Urothelium cell line (cell line): ENCODE measurements around the gene LRRC49.

Experiments
- DNase-seq: peaks from one replicate; pipeline ENCODE4 v3.0.0; 2011; ENCODE audit warnings: low spot score, mixed read lengths
- FAIRE-seq: peaks from 2 replicates; lab custom pipeline; 2011; peaks lifted over from hg19 to GRCh38; lab: Jason Lieb, UNC

Gene LRRC49

DNA sequence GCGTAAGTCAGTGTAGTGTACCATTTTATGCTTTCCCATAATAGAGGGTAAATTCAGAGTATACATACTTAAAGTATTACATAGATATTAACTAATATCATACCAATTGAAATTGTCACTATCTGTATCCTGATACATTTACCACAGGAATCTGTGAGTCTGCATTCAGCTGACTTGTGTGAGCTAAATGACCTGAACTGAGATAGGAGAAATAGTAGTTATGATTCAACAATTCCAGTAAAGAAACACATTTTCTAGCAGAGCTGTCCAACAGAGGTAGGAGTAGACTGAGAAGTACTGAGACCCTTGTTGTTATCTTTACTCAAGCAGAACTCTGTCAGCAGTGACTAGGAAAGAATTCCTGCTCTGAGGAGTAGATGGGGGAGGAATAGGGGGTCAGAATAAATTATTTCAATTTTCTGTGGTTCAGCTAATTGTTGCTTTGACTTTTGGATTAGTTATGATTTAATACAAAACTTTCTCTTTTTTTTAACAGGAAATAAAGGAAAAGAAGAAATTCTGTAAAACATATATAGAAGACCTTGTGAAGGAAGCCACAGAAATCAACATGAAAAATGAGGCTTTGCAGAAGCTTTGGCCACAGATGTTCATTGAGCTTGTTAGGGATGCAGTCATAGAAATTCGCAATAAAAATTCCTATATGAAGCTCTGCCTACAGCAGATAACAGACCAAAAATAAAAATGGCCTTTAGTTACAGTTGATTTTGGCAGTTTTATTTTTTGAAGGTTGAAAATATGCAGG, 156.5 kb downstream of the LRRC49 start:
- FAIRE-seq (no peak), DNase-seq (peak; percentile 54)

DNA sequence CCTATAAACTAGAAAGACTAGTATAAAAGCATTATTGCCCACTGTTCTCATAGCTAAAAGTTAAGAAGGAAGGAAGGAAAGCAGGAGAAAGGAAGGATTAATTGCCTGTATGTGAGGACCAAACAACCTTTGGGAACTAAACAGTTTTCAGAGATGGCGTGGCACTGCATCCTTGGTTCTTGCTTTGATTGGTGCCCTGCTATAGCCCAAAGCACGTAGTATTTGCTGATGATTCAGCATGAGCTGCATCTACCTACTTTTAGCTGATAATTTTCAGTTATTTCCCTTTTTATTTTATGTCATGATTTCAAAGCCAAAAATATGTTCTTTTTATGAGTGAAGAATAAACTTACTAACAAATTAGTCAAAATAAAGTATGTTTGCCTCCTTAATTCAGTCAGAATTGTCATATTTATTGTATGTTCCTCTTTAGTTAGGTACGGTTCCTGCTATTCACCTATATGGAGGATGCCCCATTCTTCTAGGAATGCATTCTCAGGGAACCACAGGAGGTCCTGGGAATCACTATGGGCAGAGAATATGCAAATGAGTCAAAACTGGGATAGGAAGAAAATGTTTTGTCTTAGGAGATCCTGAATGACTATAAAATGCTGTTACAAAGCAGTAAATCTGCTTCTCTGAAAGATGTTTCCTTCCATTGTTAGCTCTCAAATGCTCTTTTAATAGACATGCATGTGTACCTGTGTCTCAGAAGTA, 157.2 kb downstream of the LRRC49 start:
- DNase-seq (no peak), FAIRE-seq (no peak)

DNA sequence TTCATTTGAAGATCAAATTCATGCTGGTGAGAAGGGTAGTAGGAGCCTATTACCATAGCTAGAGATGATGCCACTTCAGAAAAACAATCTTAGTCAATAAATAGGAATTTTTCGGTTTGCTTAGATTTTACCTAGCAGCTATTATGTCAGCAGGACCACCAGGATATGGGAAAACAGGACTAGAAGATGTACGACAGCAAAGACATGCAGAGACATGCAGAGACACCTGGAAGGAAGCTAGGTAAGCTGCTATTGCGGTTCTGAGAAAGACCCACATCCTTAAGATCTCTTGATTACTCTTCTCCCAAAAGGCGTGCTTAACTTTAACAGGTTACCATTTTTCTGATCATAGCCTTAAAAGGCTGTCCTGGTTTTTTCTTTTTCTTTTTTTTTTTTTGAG, 157.8 kb downstream of the LRRC49 start:
- DNase-seq, result no peak
- FAIRE-seq, result no peak

DNA sequence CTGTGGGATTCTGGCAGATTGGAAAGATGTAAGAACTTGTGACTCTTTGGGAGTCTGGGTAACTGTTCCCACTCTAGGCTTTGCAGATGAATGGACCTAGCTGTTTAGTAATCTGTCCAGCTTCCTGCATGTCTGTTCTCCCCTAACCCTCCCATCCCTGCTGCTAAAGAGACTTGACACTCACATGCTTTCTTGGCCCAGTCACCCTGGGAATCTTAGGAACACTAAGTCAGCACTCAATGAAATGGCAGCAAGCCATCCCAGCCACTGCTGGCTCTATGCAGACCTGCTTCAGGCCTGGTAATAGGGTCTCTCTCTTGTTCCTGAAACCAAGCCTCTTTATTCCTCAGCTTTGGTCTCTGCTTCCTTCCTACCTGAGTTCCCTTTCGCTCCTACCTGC, 158.9 kb downstream of the LRRC49 start:
- DNase-seq (no peak), FAIRE-seq (no peak)

DNA sequence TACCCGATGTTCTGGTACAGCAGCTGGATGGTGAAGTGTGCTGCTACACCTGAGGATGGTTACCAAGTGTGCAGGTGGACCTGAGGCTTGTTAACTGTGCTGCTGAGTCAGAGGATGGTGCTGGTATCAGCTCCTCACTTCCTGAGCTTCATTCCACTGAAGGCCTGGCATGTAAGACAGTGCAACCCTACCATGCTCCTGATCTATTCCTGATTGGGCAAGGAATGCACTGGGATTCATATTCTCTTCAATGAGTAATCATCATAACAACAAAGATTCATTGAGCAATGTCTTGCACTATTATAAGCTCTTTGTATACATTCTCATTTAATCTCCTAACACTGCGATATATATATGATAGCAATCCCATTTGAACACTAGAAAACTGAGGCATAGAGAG, 159.7 kb downstream of the LRRC49 start:
- FAIRE-seq (peak; percentile 83), DNase-seq (no peak)

DNA sequence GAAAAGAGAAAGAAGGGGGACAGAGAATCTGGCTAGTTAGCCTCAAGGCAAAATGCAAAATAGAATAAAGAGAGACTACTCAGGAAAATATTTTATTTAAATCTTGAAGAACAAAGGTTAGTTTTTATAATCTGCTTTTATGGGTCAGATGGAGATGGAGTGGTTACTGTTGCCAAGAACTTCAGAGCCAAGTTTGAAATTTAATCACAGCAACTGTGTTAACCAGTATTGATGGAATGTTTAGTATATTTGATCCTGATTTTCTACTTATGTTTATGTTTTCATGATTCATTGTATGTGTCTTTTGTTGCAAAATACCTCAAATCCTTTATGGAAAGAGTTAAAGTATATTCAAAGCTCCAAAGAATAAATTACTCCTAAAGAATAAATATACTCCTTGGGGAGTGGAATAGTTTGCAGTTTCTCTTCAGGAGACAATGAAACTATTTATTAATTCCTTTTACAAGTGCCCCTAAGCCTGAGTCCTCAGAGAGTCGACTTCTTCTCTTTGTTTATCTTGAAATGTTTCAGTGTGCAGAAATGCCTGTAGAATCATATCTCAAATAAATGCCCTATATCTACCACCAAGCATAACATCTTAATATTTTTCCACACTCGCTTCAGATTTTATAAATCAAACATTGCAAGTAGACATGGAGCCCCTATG, 161.8 kb downstream of the LRRC49 start:
- DNase-seq (no peak), FAIRE-seq (no peak)

DNA sequence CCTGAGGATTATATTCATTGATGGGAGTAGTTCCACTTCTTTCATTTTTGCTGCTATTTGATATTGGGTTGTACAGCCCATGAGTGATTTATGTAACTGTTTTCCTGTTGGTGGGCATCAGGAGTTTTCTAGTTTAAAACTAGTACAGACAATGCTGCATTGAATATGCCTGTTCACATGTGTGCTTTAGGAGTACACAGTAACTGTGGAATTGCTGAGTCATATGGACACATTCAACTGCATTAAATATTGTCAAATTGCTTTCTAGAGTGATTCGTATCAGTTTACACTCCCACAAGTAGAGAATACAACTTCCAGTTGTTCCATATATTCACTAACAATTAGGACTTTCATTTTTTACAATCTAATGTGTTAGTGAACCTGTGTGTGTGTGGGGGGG, 162.8 kb downstream of the LRRC49 start:
- DNase-seq, result no peak
- peak; percentile 50 for FAIRE-seq

DNA sequence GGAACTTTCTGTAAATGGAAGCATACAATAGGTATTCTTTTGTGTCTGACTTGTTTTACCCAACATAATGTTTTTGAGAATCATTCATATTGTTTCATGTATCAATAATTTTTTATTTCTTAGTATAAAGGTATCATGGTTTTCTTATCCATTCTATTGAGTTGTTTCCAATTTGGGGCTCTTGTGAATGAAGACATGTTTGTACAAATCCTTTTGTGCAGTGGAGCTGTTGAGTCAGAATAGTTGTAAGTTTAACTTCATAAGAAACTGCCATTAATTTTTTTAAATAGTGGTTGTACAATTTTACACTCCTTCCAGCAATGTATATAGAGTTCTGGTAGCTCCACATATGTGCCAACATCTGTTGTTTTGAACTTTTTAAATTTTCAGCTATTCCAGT, 163.5 kb downstream of the LRRC49 start:
- FAIRE-seq, result no peak

DNA sequence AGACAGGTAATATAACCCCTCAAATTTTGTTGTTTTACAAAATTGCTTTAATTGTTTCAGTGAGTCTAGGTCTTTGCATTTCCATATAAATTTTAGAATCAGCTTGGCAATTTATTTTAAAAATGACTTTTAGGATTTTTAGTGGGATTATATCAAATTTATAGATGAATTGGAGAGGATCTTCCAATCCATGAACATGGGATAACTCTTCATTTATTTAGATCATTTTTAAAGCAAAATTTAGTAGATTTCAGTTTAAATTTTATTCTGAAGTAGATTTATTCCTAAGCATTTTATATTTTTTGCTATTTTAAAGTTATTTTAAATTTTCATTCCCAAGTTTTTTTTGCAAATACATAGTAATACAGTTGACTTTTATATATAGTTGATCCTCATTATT, 164.5 kb downstream of the LRRC49 start:
- no peak for FAIRE-seq
- DNase-seq, result no peak

More for the DNA sequence above, 163.5 kb downstream of the LRRC49 start:
- no peak for DNase-seq

DNA sequence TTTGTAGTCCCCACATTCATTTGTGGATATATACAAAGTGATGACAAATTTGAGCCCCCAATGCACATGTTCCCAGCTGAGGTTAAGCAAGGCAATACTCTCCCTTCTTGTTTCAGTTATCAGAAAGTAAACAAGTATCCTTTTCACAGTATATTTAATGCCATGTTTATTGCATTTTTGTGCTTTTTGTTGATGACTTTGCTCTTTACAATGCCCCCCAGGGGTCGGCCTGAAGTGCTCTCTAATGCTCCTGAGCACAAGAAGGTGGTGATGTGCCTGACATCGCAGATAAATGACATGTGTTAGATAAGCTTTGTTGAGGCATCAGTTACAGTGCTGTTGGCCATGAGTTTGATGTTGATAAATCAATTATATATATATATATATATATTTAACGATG, 165.0 kb downstream of the LRRC49 start:
- peak; percentile 92 for FAIRE-seq
- no peak for DNase-seq

DNA sequence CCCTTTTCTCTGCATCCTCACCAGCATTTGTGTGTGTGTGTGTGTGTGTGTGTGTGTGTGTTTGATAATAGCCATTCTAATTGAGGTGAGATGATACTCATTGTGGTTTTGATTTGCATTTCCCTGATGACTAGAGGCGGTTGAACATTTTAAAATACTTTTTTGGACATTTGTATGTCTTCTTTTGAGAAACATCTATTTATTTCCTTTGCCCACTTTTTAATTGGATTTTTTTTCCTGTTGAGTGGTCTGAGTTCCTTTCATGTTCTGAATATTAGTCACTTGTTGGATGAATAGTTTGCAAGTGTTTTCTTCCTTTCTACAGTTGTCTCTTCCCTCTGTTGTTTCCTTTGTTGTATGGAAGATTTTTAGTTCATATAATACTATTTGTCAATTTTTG, 168.4 kb downstream of the LRRC49 start:
- FAIRE-seq (peak; percentile 50), DNase-seq (no peak)

DNA sequence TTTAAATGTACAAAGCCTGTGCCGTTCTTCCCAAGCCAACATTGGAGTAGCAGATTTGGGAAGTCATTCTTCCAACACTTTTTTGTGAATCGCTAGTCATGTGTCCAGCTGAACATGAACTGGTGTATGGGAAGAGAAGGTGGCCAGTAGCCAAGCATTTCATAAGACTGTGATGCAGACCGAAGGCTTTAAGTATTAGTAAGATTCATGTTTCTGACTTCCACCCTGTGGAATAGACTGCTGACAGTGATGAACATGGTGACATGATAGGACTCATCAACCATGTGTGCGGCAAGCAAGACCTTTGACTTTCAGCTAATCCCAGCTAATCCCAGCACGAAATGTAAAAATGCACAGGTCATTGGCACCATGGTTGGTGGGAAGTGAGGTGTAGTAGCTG, 174.4 kb downstream of the LRRC49 start:
- FAIRE-seq, result no peak
- DNase-seq, result no peak

DNA sequence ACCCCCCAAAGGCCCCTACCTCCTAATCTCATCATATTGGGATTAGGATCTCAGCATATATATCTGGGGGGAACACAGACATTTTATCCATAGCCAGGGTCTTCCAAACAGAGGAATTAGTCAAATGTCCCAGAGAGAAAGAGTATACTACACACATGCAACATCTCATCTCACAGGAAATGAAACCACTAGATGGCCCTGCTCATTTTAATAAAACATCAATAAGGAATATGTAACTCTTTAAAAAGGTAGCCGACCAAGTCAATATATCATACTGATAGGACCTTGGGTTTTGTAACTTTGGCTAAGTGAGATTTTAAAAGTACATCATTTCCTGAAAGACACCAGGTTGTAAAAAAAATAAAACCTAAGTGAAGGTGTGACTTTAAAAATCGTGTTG, 177.1 kb downstream of the LRRC49 start:
- FAIRE-seq, result no peak
- no peak for DNase-seq

DNA sequence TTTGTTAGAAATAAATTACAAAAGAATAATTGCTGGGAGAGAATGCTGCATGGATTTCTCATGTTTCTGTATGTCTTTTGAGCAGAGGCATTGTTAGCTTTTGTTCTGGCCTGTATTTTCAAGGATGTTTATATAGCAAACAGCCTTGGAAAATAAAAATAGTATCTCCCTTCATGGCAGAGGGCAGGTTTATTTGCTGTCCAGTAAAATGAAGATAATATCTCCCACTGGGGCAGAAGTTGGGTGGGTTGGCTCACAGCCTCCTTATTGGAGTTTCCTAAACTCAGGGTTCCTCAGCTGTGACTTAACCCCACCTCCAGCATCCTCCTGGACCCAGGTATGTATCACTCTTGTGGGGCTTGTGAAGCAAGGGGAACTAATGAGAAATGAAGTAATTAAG, 178.9 kb downstream of the LRRC49 start:
- no peak for DNase-seq
- FAIRE-seq, result no peak

DNA sequence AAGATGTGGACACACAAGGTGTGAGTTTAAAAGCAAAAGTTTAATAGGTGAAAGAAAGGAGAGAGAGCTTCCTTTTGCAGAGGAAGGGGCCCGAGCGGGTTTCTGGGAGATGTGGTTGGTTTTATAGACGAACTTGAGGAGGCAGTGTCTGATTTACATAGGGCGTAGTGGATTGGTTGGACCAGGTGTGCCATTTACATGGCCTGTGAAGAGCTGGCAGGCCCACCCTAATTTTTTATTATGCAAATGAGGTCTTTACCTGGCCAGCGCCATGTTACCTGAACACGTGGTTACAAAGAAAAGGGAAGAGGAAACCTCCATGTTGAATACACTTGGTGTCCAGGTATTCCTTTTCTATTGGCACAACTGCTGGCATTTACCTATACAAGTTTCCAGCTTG, 179.8 kb downstream of the LRRC49 start:
- no peak for DNase-seq
- no peak for FAIRE-seq

DNA sequence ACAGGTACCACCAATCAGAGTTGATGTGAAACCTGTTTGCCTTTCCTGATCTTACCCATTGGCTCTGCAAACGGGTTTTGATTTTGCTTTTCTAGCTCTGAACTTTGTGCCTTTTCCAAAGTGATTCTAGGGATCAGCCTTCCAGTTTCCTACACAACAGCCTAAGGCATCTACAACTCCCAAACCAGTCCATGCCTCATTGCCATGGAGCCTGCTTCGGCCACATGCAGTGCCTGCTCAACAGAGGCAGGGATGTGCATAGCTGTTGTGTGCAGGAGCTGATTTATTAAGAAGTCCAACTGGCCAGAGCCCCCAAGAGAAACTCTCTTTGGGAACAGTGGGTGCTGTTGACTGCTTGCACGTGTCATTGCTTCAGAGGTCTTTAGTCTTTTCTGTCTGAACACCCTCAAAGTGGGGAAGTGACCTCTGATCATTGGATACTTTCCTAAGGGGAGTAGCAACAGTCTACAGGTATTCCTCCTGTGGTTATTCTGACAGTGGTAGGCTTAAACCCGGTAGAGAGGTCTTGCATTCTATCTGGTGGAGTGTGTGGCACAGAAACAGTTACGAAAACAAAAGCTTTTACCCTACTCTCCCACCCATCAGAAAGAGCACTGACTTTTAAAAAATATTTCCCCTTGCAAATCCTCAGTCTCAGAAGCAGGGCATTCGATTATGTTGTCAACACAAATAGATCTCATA, 186.0 kb downstream of the LRRC49 start:
- FAIRE-seq (no peak), DNase-seq (no peak)

DNA sequence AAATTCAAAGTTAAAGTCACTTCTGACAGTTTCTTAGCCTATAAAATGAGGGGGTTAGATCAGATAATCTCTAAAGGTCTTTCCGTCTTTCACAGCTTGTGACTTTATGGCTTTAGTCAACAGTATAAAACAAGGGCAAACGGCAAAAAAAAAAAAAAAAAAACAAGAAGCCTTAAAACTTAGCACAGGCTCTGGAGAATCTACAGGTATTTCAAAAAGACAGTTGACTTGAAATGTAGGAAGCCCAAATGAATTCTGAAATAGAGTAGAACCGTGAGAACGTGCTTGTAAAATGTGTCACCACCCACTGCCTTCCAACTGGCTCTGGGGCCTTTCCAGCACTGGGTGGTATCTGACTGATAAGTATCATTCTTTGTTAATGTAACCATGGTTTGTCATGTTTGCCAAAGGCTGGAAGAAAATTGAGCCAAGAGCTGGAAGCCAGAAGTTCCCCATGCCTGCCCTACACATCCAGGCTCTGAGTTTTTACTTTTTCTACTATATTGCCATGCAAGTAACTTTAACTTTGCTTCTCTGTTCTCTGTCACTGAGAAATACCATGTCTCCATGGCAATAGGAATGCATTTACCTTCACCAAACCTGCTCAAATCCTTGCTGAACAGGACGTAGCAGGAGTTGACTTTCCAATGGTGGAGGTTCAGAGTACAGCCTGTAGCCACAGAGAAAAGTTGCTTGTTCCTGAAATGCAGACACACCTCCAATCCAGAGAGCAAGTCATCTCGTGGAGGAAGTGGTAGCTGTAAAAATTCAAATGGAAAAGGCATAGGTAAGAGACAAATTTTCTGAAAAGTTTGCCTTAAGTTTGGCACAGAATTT, 186.8 kb downstream of the LRRC49 start:
- peak; percentile 52 for FAIRE-seq
- no peak for DNase-seq

DNA sequence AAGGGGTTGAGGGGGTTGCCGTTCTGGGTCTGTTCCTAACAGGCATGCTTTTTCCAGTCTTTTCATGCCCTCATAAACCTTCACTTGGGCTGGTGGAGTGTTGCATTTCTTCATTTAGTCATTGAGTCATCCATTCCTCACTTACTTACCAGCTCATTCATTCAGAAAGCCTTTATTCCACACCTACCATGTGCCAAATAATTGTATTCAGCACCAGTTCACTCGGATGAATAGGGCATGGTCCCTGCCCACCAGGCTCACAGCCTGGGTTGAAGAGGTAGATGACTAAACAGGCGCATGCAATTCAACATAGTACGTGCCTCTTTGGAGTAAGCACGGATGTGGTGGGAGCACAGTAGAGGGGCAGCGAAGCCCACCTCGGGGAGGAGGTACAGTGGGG, 187.5 kb downstream of the LRRC49 start:
- FAIRE-seq (no peak), DNase-seq (no peak)

DNA sequence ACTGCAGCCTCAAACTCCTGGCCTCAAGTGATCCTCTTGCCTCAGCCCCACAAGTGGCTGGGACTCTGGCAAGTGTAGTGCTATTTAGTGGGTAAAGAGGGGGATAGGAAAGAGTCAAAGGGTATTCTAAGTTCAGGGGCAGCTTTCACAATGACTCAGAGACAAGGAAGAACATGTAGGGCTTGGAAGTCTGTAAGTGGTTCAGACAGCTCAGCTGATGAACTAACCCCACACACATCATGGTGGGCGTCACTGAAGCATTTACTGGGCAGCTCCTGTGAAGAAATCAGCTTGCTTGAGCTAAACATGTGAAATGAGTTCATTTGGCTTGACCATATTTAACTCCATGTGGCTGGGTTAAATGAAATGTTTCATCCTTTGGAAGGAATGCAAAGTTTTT, 188.1 kb downstream of the LRRC49 start:
- DNase-seq (no peak), FAIRE-seq (no peak)

DNA sequence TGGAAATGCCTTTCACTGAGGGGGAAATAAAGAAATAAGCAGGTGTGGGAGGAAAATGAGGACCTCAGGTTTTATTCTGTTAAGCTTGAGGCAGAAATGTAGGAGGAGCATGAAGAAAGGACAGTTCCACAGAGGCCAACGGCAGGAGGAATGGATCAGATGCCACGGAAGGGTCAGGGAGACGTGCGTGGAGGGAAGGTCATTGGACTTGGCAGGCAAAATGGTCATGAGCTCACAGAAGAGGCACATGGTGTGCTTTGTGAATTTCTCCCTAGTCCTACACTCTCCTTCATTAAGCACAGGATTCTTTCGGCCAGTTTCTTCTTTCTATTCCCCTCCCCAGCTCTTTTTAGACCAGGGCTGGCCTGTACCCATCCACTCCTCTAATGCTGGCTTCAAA, 190.2 kb downstream of the LRRC49 start:
- FAIRE-seq (no peak), DNase-seq (no peak)

DNA sequence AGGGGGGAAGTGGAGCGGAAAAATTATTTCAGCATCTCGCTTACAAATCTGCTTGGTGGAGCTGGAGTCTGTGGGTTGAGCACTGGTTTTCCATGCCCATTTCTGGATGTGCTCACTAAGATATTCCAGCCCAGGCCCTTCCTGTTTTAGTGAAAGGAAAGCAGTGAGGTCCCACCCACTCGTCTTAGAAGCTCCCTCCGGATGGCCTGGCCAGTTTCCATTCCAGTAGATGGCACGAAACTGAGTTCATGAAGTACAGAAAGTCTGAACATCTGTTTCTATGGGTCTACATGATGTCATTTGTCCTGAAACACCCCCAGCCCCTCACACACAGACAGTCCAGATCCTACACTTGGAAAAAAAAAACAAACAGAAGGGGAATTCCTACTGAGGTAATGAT, 190.7 kb downstream of the LRRC49 start:
- peak; percentile 32 for FAIRE-seq
- DNase-seq, result no peak
